HG02970 (cell line): ENCODE data around the gene DHX8.

Experiments
- ATAC-seq: cut with Tn5 transposase; IDR thresholded peaks from one replicate; pipeline ENCODE4 v1.9.1; 2021; ENCODE audit warnings: mild to moderate bottlenecking, moderate library complexity, moderate number of reproducible peaks; ENCODE audit not compliant: unreplicated experiment, low FRiP score

DHX8 gene

GRCh38 chr17:43543771-43544575 lies 60.2 kb downstream of the DHX8 start:
- ATAC-seq = no peak

- ATAC-seq = peak; percentile 15
Measured at GRCh38 chr17:43545383-43545632, 61.5 kb downstream of the DHX8 start.

- ATAC-seq = peak; percentile 70
Measured at GRCh38 chr17:43546319-43547188, 62.8 kb downstream of the DHX8 start, which contains the start of gene ETV4. Gene ETV4, minus strand, starts transcription at chr17:43546340. Its CDS starts 723 bp downstream, at chr17:43545617.

GRCh38 chr17:43547189-43547550 lies 63.4 kb downstream of the DHX8 start:
- no peak for ATAC-seq

GRCh38 chr17:43547659-43548256 lies 64.0 kb downstream of the DHX8 start:
- no peak for ATAC-seq

GRCh38 chr17:43548689-43549379 lies 65.1 kb downstream of the DHX8 start:
- no peak for ATAC-seq

GRCh38 chr17:43549496-43549895 lies 65.7 kb downstream of the DHX8 start:
- ATAC-seq = no peak

GRCh38 chr17:43550754-43551153 lies 67.0 kb downstream of the DHX8 start:
- no peak for ATAC-seq

- no peak for ATAC-seq
Measured at GRCh38 chr17:43552229-43552837, 68.6 kb downstream of the DHX8 start.

GRCh38 chr17:43553573-43553972 lies 69.8 kb downstream of the DHX8 start:
- no peak for ATAC-seq

GRCh38 chr17:43554857-43555256 lies 71.1 kb downstream of the DHX8 start:
- ATAC-seq = no peak

- ATAC-seq = no peak
Measured at GRCh38 chr17:43556292-43556691, 72.5 kb downstream of the DHX8 start.

GRCh38 chr17:43558805-43559160 lies 75.0 kb downstream of the DHX8 start:
- no peak for ATAC-seq

GRCh38 chr17:43559161-43559816 lies 75.5 kb downstream of the DHX8 start:
- no peak for ATAC-seq

GRCh38 chr17:43560461-43561427 lies 77.0 kb downstream of the DHX8 start:
- ATAC-seq = no peak

- no peak for ATAC-seq
Measured at GRCh38 chr17:43562679-43563599, 79.2 kb downstream of the DHX8 start.

GRCh38 chr17:43563600-43564594 lies 80.1 kb downstream of the DHX8 start:
- ATAC-seq = no peak
